A549 (cell line): ENCODE results near the gene GUCY1A1.

Experiments
- POLR2A ChIP-seq: IDR thresholded peaks from 2 replicates; pipeline ENCODE4 v1.6.1; 2012; ENCODE audit warnings: mild to moderate bottlenecking, low read length
- TP53 ChIP-seq: fragments of 250-450 bp; sonication (Bioruptor Pico); IDR thresholded peaks from 2 replicates; pipeline ENCODE4 v1.5.0; 2021; ENCODE audit warnings: mild to moderate bottlenecking, moderate library complexity

GRCh38 chr4:155667222-155667567 lies 547 bp downstream of the GUCY1A1 start:
- no peak for TF ChIP-seq POLR2A
- no peak for TF ChIP-seq TP53 (CRISPR knock-in tag)
